ENCODE measurements around the gene SPOUT1. TPM values are rescaled to one million over a fixed set of nuclear protein-coding genes. Genes with fewer than 3 reads are reported as not detected.

Gene SPOUT1
- total and polyA plus RNA-seq, 2 of the 13 experiments (the other 11 are each of a cell fraction or from before 2014, with no cell fraction given) = 39.0 to 45.8 TPM

- TF ChIP-seq HNF1A (IDR thresholded peaks at IDR 0.05; ENCODE audit: low read depth) (no peak), HNF1A (CRISPR knock-in tag; IDR thresholded peaks at IDR 0.05; ENCODE audit: borderline replicate concordance) (no peak), NFAT5 (CRISPR knock-in tag; IDR thresholded peaks at IDR 0.05) (no peak), MAFG (CRISPR knock-in tag; IDR thresholded peaks at IDR 0.05) (no peak), HNF1B (CRISPR knock-in tag; IDR thresholded peaks at IDR 0.05) (no peak; the same call in 1 of the 2 replicates), RBAK (CRISPR knock-in tag; IDR thresholded peaks at IDR 0.05) (no peak), CBFB (CRISPR knock-in tag; IDR thresholded peaks at IDR 0.05) (no peak), MIER3 (CRISPR knock-in tag; IDR thresholded peaks at IDR 0.05; ENCODE audit: borderline replicate concordance) (peak; percentile 79; the same call in 1 of the 2 replicates), AGO1 (IDR thresholded peaks at IDR 0.05; ENCODE audit: low read depth, low read length, poor library complexity, severe bottlenecking) (no peak), MYNN (CRISPR knock-in tag; IDR thresholded peaks at IDR 0.05; ENCODE audit: low read depth) (no peak), LBX2 (CRISPR knock-in tag; IDR thresholded peaks at IDR 0.05; ENCODE audit: borderline replicate concordance) (no peak), FOXA1 (IDR thresholded peaks at IDR 0.05) (no peak), FOXA1 (CRISPR knock-in tag; IDR thresholded peaks at IDR 0.05) (no peak), POLR2AphosphoS2 (IDR thresholded peaks at IDR 0.05; ENCODE audit: low read depth, low read length) (no peak), ZNF598 (CRISPR knock-in tag; IDR thresholded peaks at IDR 0.05; ENCODE audit: borderline replicate concordance) (no peak), ZNF784 (CRISPR knock-in tag; IDR thresholded peaks at IDR 0.05; ENCODE audit: borderline replicate concordance) (no peak; the same call in 1 of the 2 replicates), REXO4 (CRISPR knock-in tag; IDR thresholded peaks at IDR 0.05; ENCODE audit: borderline replicate concordance) (no peak)
Observed at GRCh38 chr9:128818099-128818838, 11.3 kb downstream of the SPOUT1 start, which contains the start of gene ENDOG (continued).
